Neural cell (in vitro differentiated cells): Measurements from ENCODE around the gene SLC25A26.

ENCODE experiments used
- EP300 ChIP-seq: fragments of 450-650 bp; conservative IDR thresholded peaks from 2 replicates; pipeline ENCODE4 v1.6.1; 2014; ENCODE audit warnings: antibody characterized with exemption, mild to moderate bottlenecking, moderate library complexity; ENCODE audit not compliant: poor library complexity, severe bottlenecking
- EZH2 ChIP-seq: fragments of 200-600, 300-800 bp; shearing (Covaris generic), sonication (generic); IDR thresholded peaks from 2 replicates; pipeline ENCODE4 v1.6.1; 2014; ENCODE audit warnings: antibody characterized with exemption, low read length, borderline replicate concordance, mild to moderate bottlenecking; ENCODE audit not compliant: insufficient read depth, poor library complexity, severe bottlenecking
- MXI1 ChIP-seq: fragments of 450-650 bp; conservative IDR thresholded peaks from 2 replicates; pipeline ENCODE4 v1.6.1; 2014; ENCODE audit warnings: antibody characterized with exemption, mild to moderate bottlenecking; ENCODE audit not compliant: poor library complexity, severe bottlenecking
- POLR2AphosphoS5 ChIP-seq: IDR thresholded peaks from 2 replicates; pipeline ENCODE4 v1.6.1; 2012
- RAD21 ChIP-seq: fragments of 450-650 bp; conservative IDR thresholded peaks from 2 replicates; pipeline ENCODE4 v1.6.1; 2014; ENCODE audit warnings: antibody characterized with exemption, mild to moderate bottlenecking, moderate library complexity
- SMC3 ChIP-seq: fragments of 450-650 bp; conservative IDR thresholded peaks from 2 replicates; pipeline ENCODE4 v1.6.1; 2014; ENCODE audit warnings: antibody characterized with exemption, mild to moderate bottlenecking, moderate library complexity; ENCODE audit not compliant: poor library complexity
- TAF1 ChIP-seq: IDR thresholded peaks from 2 replicates; pipeline ENCODE4 v1.6.1; 2012; ENCODE audit warnings: low read depth
- TF ChIP-seq, protein P1 (sequence below): fragments of 450-650 bp; IDR thresholded peaks from 2 replicates; pipeline ENCODE4 v1.5.1; 2014; ENCODE audit warnings: antibody characterized with exemption, mild to moderate bottlenecking, moderate library complexity; ENCODE audit not compliant: poor library complexity, severe bottlenecking
- TF ChIP-seq, protein P2 (sequence below): IDR thresholded peaks from 2 replicates; pipeline ENCODE4 v1.6.1; 2012; ENCODE audit warnings: borderline replicate concordance

DNA sequence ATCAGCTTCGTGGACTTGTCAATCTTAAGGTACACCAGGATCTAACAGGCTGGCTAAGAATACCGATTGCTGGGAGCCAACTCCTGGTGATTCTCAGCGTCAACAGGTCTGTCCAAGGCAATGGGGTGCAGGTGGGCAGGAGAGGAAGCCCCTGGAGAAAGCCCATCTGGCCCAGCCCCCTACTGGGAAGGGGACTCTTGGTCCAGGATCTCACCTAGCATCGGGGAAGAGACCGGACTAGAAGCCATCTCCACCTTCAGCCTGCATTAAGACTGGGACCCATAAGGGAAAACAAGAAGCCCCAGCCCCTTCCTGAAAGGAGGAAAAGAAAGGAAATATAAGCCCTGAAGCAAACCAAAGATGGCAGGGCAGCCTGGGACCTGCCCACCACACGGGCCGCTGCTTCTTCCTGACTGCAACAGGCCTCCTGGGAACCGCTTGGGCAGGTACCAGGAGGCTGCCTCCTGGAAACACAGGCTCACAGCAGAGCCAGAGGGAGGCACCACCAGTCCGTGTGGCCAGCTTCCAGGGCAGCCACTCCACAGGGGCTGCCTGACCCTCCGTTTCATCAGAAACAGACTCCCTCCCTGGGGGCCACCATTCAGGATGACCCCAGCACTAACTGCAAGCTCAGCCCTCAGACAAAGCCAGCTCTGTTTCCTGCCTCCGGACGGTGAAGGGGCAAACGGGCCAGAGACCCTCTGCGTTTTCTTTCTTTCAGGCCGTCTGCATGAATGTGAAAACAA lies 179.8 kb downstream of the SLC25A26 start:
- TF ChIP-seq, protein P1, sequence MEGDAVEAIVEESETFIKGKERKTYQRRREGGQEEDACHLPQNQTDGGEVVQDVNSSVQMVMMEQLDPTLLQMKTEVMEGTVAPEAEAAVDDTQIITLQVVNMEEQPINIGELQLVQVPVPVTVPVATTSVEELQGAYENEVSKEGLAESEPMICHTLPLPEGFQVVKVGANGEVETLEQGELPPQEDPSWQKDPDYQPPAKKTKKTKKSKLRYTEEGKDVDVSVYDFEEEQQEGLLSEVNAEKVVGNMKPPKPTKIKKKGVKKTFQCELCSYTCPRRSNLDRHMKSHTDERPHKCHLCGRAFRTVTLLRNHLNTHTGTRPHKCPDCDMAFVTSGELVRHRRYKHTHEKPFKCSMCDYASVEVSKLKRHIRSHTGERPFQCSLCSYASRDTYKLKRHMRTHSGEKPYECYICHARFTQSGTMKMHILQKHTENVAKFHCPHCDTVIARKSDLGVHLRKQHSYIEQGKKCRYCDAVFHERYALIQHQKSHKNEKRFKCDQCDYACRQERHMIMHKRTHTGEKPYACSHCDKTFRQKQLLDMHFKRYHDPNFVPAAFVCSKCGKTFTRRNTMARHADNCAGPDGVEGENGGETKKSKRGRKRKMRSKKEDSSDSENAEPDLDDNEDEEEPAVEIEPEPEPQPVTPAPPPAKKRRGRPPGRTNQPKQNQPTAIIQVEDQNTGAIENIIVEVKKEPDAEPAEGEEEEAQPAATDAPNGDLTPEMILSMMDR = no peak
- TF ChIP-seq TAF1 (no peak), POLR2AphosphoS5 (no peak), RAD21 (no peak), EP300 (no peak), SMC3 (no peak), MXI1 (no peak), EZH2 (no peak)
- TF ChIP-seq, protein P2, sequence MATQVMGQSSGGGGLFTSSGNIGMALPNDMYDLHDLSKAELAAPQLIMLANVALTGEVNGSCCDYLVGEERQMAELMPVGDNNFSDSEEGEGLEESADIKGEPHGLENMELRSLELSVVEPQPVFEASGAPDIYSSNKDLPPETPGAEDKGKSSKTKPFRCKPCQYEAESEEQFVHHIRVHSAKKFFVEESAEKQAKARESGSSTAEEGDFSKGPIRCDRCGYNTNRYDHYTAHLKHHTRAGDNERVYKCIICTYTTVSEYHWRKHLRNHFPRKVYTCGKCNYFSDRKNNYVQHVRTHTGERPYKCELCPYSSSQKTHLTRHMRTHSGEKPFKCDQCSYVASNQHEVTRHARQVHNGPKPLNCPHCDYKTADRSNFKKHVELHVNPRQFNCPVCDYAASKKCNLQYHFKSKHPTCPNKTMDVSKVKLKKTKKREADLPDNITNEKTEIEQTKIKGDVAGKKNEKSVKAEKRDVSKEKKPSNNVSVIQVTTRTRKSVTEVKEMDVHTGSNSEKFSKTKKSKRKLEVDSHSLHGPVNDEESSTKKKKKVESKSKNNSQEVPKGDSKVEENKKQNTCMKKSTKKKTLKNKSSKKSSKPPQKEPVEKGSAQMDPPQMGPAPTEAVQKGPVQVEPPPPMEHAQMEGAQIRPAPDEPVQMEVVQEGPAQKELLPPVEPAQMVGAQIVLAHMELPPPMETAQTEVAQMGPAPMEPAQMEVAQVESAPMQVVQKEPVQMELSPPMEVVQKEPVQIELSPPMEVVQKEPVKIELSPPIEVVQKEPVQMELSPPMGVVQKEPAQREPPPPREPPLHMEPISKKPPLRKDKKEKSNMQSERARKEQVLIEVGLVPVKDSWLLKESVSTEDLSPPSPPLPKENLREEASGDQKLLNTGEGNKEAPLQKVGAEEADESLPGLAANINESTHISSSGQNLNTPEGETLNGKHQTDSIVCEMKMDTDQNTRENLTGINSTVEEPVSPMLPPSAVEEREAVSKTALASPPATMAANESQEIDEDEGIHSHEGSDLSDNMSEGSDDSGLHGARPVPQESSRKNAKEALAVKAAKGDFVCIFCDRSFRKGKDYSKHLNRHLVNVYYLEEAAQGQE = no peak
